Measurements from ENCODE around the gene CLEC2D. TPM values are rescaled to one million over a fixed set of nuclear protein-coding genes. Genes with fewer than 3 reads are reported as not detected.
"Not testable (repeated sequence)": the region's sequence is repeated elsewhere in the genome, so short reads cannot be mapped to it uniquely, and the experiment has no call there.

CLEC2D gene
- total RNA-seq, 2 experiments from 2014 or later, result 190 to 212 TPM

DNA sequence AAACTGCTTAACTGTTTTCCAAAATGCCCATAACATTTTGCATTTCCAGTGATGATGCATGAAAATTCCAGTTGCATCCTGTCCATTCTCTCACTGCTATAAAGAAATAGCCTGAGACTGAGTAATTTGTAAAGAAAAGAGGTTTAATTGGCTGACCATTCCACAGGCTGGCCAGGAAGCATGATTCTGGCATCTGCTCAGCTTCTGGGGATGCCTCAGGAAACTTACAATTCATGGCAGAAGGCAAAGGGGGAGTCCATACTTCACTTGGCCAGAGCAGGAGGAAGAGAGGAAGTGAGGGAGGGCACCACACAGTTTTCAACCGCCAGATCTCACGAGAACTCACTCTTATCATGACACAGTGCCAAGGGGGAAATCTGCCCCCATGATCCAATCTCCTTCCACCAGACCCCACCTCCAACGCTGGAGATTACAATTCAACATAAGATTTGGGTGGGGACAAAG lies 18.2 kb upstream of the CLEC2D start:
- ChIA-PET CTCF (interaction anchor here (0.9 to 11.1 kb wide), 4 partner anchors 15 to 110 kb away, joined by 3 to 124 read pairs (median 5); partner anchors contain the start of genes CD69 and CLEC2D), POLR2A (interaction anchor here (0.6 to 5.0 kb wide), 7 partner anchors 10 to 141 kb away, joined by 3 to 190 read pairs (median 7); partner anchors contain the start of genes CD69 and CLEC2D)
- intact Hi-C loops (cut with DNase I, micrococcal nuclease), result loop anchor here in 1 of 2 experiments (5.0 kb wide), 1 partner anchor 204 kb away; no protein-coding TSS in a partner anchor
- H3K27ac Mint-ChIP-seq, result peak overlapping the region; percentile 100
- peaks cover 75% of the 10 kb centered on the region for H3K36me3 Mint-ChIP-seq (ENCODE audit: low read depth)
- peak overlapping the region; percentile 100 for H3K4me3 Mint-ChIP-seq
- ATAC-seq, result peak; percentile 43
- peak; percentile 84 for DNase-seq
- no peaks in the 10 kb centered on the region for H3K27me3 Mint-ChIP-seq
- H3K4me1 Mint-ChIP-seq, result peaks cover 59% of the 10 kb centered on the region
- H3K9me3 Mint-ChIP-seq (ENCODE audit: low read depth), result no peaks in the 10 kb centered on the region

DNA sequence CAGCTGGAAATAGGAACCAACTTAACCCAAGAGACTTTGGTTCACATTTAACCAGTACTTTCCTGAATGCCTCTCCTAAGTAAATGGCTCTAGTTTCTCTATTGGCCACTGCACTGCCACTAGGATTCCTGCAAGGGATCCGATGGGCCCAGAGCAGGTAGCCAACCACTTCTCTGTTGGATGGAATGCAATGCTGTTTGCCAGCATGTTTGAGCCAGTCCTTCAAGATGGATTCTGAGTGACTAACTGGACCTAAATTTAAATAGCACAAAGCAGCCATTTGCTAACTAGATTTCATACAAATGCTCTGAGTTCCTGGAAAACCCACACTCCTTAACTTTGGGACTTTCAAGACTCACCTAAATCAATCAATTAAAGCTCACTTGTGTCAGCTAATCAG lies 9.5 kb upstream of the CLEC2D start:
- Mint-ChIP-seq H3K27ac (no peak overlapping the region), H3K9me3 (ENCODE audit: low read depth) (peaks cover 12% of the 10 kb centered on the region), H3K27me3 (no peaks in the 10 kb centered on the region), H3K4me3 (no peak overlapping the region), H3K36me3 (ENCODE audit: low read depth) (peaks cover 96% of the 10 kb centered on the region), H3K4me1 (peaks cover 97% of the 10 kb centered on the region)
- POLR2A ChIA-PET, result interaction anchor here (2.0 kb wide), 1 partner anchor 12 kb away, joined by 11 read pairs; no protein-coding TSS in a partner anchor
- intact Hi-C loops (cut with DNase I, micrococcal nuclease), result no loop called here
- no peak for DNase-seq
- CTCF ChIA-PET, result interaction anchor here (0.5 to 11.5 kb wide), 2 partner anchors 9 to 18 kb away, joined by 3 to 124 read pairs; no protein-coding TSS in a partner anchor
- no peak for ATAC-seq

GRCh38 chr12:9661720-9662119 lies 7.8 kb upstream of the CLEC2D start:
- H3K27ac Mint-ChIP-seq, result peak overlapping the region; percentile 55

GRCh38 chr12:9662488-9662887 lies 7.0 kb upstream of the CLEC2D start:
- DNase-seq (no peak), ATAC-seq (peak; percentile 7)
- Mint-ChIP-seq H3K36me3 (ENCODE audit: low read depth) (peaks cover 91% of the 10 kb centered on the region), H3K4me3 (no peak overlapping the region), H3K4me1 (peaks cover 93% of the 10 kb centered on the region), H3K27me3 (no peaks in the 10 kb centered on the region), H3K9me3 (ENCODE audit: low read depth) (peaks cover 12% of the 10 kb centered on the region), H3K27ac (peak overlapping the region; percentile 55)
- intact Hi-C loops (cut with DNase I, micrococcal nuclease), result no loop called here
- ChIA-PET CTCF (interaction anchor here (0.7 to 11.5 kb wide), 3 partner anchors 11 to 126 kb away, joined by 3 to 124 read pairs (median 5); no protein-coding TSS in a partner anchor), POLR2A (interaction anchor here (1.0 to 1.1 kb wide), 2 partner anchors 12 to 14 kb away, joined by 3 to 7 read pairs; no protein-coding TSS in a partner anchor)

More at GRCh38 chr12:9661720-9662119, 7.8 kb upstream of the CLEC2D start:
- Mint-ChIP-seq H3K9me3 (ENCODE audit: low read depth) (peaks cover 12% of the 10 kb centered on the region), H3K27me3 (no peaks in the 10 kb centered on the region), H3K4me1 (peaks cover 93% of the 10 kb centered on the region), H3K4me3 (no peak overlapping the region), H3K36me3 (ENCODE audit: low read depth) (peaks cover 93% of the 10 kb centered on the region)
- POLR2A ChIA-PET, result interaction anchor here (0.6 to 2.0 kb wide), 3 partner anchors 11 to 14 kb away, joined by 5 to 11 read pairs (median 7); no protein-coding TSS in a partner anchor
- DNase-seq (no peak), ATAC-seq (no peak)
- CTCF ChIA-PET, result interaction anchor here (11.5 kb wide), 1 partner anchor 10 kb away, joined by 124 read pairs; no protein-coding TSS in a partner anchor
- intact Hi-C loops (cut with DNase I, micrococcal nuclease), result loop anchor here in 1 of 2 experiments (1.0 kb wide), 1 partner anchor 8 kb away; no protein-coding TSS in a partner anchor

- Mint-ChIP-seq H3K27ac (peak overlapping the region; percentile 99), H3K27me3 (no peaks in the 10 kb centered on the region), H3K9me3 (ENCODE audit: low read depth) (peaks cover 3% of the 10 kb centered on the region), H3K36me3 (ENCODE audit: low read depth) (peaks cover 80% of the 10 kb centered on the region), H3K4me3 (peak overlapping the region; percentile 93), H3K4me1 (peaks cover 61% of the 10 kb centered on the region)
- ChIA-PET CTCF (interaction anchor here (1.3 to 11.5 kb wide), 6 partner anchors 9 to 127 kb away, joined by 3 to 124 read pairs (median 8); no protein-coding TSS in a partner anchor), POLR2A (interaction anchor here (1.0 to 7.0 kb wide), 4 partner anchors 11 to 93 kb away, joined by 4 to 190 read pairs (median 51); partner anchors contain the start of gene CD69)
- ATAC-seq (peak; percentile 54), DNase-seq (peak; percentile 45)
- intact Hi-C loops (cut with DNase I, micrococcal nuclease), result loop anchor here (2.0 to 5.0 kb wide), 4 partner anchors 200 to 715 kb away; partner anchors contain the start of genes CLEC2B (in 1 of the 2) and GABARAPL1 (in 1 of the 2)
Observed at GRCh38 chr12:9667403-9668160, 1.9 kb upstream of the CLEC2D start.

DNA sequence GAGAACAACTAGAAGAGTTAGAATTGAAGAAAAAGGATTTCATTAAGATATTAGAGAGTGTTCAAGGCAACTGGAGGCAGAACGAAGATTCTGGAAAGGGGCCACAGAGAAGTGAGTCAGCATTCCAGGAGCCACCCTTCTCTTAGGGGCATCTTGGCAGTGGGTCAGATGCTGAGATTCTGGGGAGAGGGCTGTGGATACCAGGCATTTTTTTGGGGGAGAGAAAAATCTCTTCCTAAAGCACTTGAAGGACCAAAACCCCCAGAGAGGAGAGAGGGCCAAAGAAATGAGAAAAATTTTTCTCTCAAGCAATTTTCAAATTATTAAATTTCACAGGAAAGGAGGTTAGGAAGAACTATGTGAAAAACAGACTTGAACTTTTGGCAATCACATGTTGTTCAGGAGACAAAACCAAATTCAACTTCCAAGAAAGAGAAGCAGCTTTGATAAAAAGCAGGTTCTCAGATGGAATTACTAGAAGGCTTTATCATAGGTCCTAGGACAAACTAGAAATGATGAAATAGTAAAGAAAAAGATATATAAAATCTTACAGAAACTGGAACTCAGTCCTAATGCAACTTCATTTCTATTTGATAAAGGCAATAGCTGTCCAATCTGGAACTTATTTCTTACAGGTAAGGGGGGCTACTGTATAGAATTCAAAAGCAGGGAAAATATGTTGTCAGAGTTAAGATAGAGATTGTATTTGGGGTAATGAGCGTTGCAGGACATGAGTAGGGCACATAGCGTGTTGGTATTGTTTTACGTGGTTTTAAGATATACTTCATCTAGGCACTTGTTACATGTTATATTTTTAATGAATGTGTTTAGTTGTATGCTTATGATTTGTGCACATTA lies 1.1 kb upstream of the CLEC2D start:
- POLR2A ChIA-PET, result interaction anchor here (0.6 to 7.0 kb wide), 7 partner anchors 13 to 672 kb away, joined by 3 to 190 read pairs (median 15); partner anchors contain the start of gene CD69
- H3K36me3 Mint-ChIP-seq (ENCODE audit: low read depth), result peaks cover 82% of the 10 kb centered on the region

DNA sequence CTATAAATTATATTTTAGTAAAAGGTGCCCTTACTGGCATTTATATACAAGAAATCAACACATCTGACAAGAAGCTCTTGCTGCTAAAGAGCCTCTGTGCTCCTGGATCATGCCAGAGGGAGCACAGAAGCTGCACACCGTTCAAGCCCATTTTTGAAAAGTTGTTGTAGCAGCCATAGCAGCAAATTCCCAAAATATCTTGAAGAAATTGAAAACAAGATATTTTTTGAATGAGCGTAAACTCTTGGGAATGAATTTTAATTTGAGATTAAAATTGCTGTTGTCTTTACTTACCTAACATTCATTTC lies 540 bp upstream of the CLEC2D start:
- ATAC-seq (no peak), DNase-seq (no peak)
- Mint-ChIP-seq H3K4me1 (peaks cover 54% of the 10 kb centered on the region), H3K27ac (peak overlapping the region; percentile 99), H3K4me3 (peak overlapping the region; percentile 93), H3K27me3 (no peaks in the 10 kb centered on the region), H3K36me3 (ENCODE audit: low read depth) (peaks cover 83% of the 10 kb centered on the region), H3K9me3 (ENCODE audit: low read depth) (peaks cover 3% of the 10 kb centered on the region)
- ChIA-PET POLR2A (interaction anchor here (0.5 to 7.0 kb wide), 19 partner anchors 8 to 672 kb away, joined by 3 to 190 read pairs (median 6); partner anchors contain the start of genes CD69 and CLEC2B), CTCF (interaction anchor here (0.8 to 11.5 kb wide), 14 partner anchors 18 to 128 kb away, joined by 3 to 124 read pairs (median 5); partner anchors contain the start of gene CD69)
- intact Hi-C loops (cut with DNase I, micrococcal nuclease), result loop anchor here (1.0 to 5.0 kb wide), 9 partner anchors 19 to 717 kb away; partner anchors contain the start of genes CD69 (in 1 of the 2), CLEC2B (in 1 of the 2) and GABARAPL1 (in 1 of the 2)

More for the DNA sequence above, 1.1 kb upstream of the CLEC2D start:
- H3K4me1 Mint-ChIP-seq, result peaks cover 55% of the 10 kb centered on the region
- CTCF ChIA-PET, result interaction anchor here (0.8 to 11.5 kb wide), 10 partner anchors 10 to 126 kb away, joined by 3 to 124 read pairs (median 7); partner anchors contain the start of gene CD69
- peak overlapping the region; percentile 93 for H3K4me3 Mint-ChIP-seq
- H3K9me3 Mint-ChIP-seq (ENCODE audit: low read depth), result peaks cover 3% of the 10 kb centered on the region
- ATAC-seq (no peak), DNase-seq (no peak)
- peak overlapping the region; percentile 99 for H3K27ac Mint-ChIP-seq
- no peaks in the 10 kb centered on the region for H3K27me3 Mint-ChIP-seq
- intact Hi-C loops (cut with DNase I, micrococcal nuclease), result loop anchor here (1.0 to 5.0 kb wide), 9 partner anchors 18 to 716 kb away; partner anchors contain the start of genes CD69 (in 1 of the 2), CLEC2B (in 1 of the 2) and GABARAPL1 (in 1 of the 2)

- H3K4me1 Mint-ChIP-seq, result peaks cover 48% of the 10 kb centered on the region
- H3K9me3 Mint-ChIP-seq (ENCODE audit: low read depth); ATAC-seq; H3K27me3 Mint-ChIP-seq; DNase-seq: not testable (repeated sequence)
- H3K4me3 Mint-ChIP-seq, result peak overlapping the region; percentile 93
- H3K27ac Mint-ChIP-seq, result peak overlapping the region; percentile 99
- peaks cover 85% of the 10 kb centered on the region for H3K36me3 Mint-ChIP-seq (ENCODE audit: low read depth)
- intact Hi-C loops (cut with DNase I, micrococcal nuclease), result loop anchor here (2.0 to 10.0 kb wide), 2 partner anchors 36 to 1982 kb away; no protein-coding TSS in a partner anchor
- ChIA-PET POLR2A (interaction anchor here (0.6 to 3.9 kb wide), 10 partner anchors 8 to 87 kb away, joined by 3 to 31 read pairs (median 3); no protein-coding TSS in a partner anchor), CTCF (interaction anchor here (1.0 to 2.2 kb wide), 4 partner anchors 10 to 36 kb away, joined by 3 to 11 read pairs (median 6); no protein-coding TSS in a partner anchor)
Observed at GRCh38 chr12:9672340-9672739, 2.8 kb downstream of the CLEC2D start.

GRCh38 chr12:9673404-9674225 lies 4.1 kb downstream of the CLEC2D start:
- peak; percentile 89 for DNase-seq
- Mint-ChIP-seq H3K9me3 (ENCODE audit: low read depth) (no peaks in the 10 kb centered on the region), H3K4me3 (peak overlapping the region; percentile 93), H3K4me1 (peaks cover 47% of the 10 kb centered on the region), H3K27me3 (no peaks in the 10 kb centered on the region), H3K36me3 (ENCODE audit: low read depth) (peaks cover 90% of the 10 kb centered on the region), H3K27ac (peak overlapping the region; percentile 99)
- ChIA-PET CTCF (interaction anchor here (0.7 to 2.2 kb wide), 9 partner anchors 9 to 82 kb away, joined by 3 to 11 read pairs (median 4); no protein-coding TSS in a partner anchor), POLR2A (interaction anchor here (0.8 to 3.9 kb wide), 11 partner anchors 10 to 87 kb away, joined by 3 to 31 read pairs (median 5); partner anchors contain the start of gene CD69)
- peak; percentile 47 for ATAC-seq
- intact Hi-C loops (cut with DNase I, micrococcal nuclease), result loop anchor here (1.0 to 10.0 kb wide), 5 partner anchors 23 to 1981 kb away; no protein-coding TSS in a partner anchor
